Natural killer cell (primary cell): Measurements from ENCODE around the gene PLEKHA1. TPM values are rescaled to one million over a fixed set of nuclear protein-coding genes. Genes with fewer than 3 reads are reported as not detected.

Experiments
- ATAC-seq, 3 donors: fragments of 150-1000 bp in 2 of 3; fragments of 200-7000 bp in 1 of 3; cut with Tn5 transposase; 1 replicate in 1 of 3; 2 replicates in 2 of 3; pipeline ENCODE4 v1.10.0; 2021; ENCODE audit warnings: mild to moderate bottlenecking in 2 of 3, moderate library complexity in 2 of 3
- DNase-seq, 2 donors: peaks; one replicate each; pipeline versions ENCODE4 v3.0.0 to v3.0.0-alpha.2; 2013 to 2021; ENCODE audit warnings: mixed read lengths in 1 of 2
- H3K27ac ChIP-seq: one replicate; pipeline ENCODE4 v1.5.1; 2013; ENCODE audit warnings: mild to moderate bottlenecking, low read length
- H3K27me3 ChIP-seq: one replicate; pipeline ENCODE4 v1.6.1; 2013; ENCODE audit warnings: low read length; ENCODE audit not compliant: control insufficient read depth, insufficient read depth
- H3K36me3 ChIP-seq: one replicate; pipeline ENCODE4 v1.6.1; 2013; ENCODE audit warnings: low read length; ENCODE audit not compliant: control insufficient read depth, insufficient read depth
- H3K4me1 ChIP-seq: one replicate; pipeline ENCODE4 v1.6.1; 2013; ENCODE audit warnings: low read length; ENCODE audit not compliant: control insufficient read depth, insufficient read depth
- H3K4me3 ChIP-seq: one replicate; pipeline ENCODE4 v1.5.1; 2013; ENCODE audit warnings: low read length
- H3K9me3 ChIP-seq: one replicate; pipeline ENCODE4 v1.6.1; 2013; ENCODE audit warnings: low read length; ENCODE audit not compliant: control insufficient read depth, insufficient read depth
- H3K27ac Mint-ChIP-seq, 2 donors: one replicate each; pipeline ENCODE4 v1.8.0; 2022; ENCODE audit warnings: mild to moderate bottlenecking in 2 of 2, mixed read lengths in 2 of 2, moderate library complexity in 1 of 2
- H3K27me3 Mint-ChIP-seq, 2 donors: one replicate each; pipeline ENCODE4 v1.8.0; 2022; ENCODE audit warnings: low read depth in 2 of 2, mixed read lengths in 2 of 2
- H3K36me3 Mint-ChIP-seq: one replicate; pipeline ENCODE4 v1.8.0; 2022; ENCODE audit warnings: mixed read lengths
- H3K4me1 Mint-ChIP-seq, 2 donors: one replicate each; pipeline ENCODE4 v1.8.0; 2022; ENCODE audit warnings: mixed read lengths in 2 of 2
- H3K4me3 Mint-ChIP-seq: one replicate; pipeline ENCODE4 v1.8.0; 2022; ENCODE audit warnings: mild to moderate bottlenecking, moderate library complexity, mixed read lengths
- H3K9me3 Mint-ChIP-seq, 2 donors: one replicate each; pipeline ENCODE4 v1.8.0; 2022; ENCODE audit warnings: mixed read lengths in 2 of 2
- CTCF ChIP-seq: fragments of 200-600 bp; IDR thresholded peaks from one replicate; pipeline ENCODE4 v1.8.0; 2022; ENCODE audit warnings: antibody characterized with exemption
- WGBS: methylation state at CpG from one replicate; pipeline ENCODE4 v1.1.7; 2013; ENCODE audit warnings: missing lambda C conversion rate; ENCODE audit not compliant: insufficient coverage; 5-methylcytosine and 5-hydroxymethylcytosine counted together
- intact Hi-C: fragments of 100-400 bp; cut with micrococcal nuclease; formaldehyde crosslinking; loops from one replicate; pipeline ENCODE4 v1.14.2; 2022
- total RNA-seq, 4 donors: library from RNA; stranded (reverse); fragments of 120-200 nt in 1 of 4; gene quantifications; one replicate each; pipeline versions ENCODE4 v1.2.3 to v1.2.4, GENCODE V29; 2013 to 2022

Gene PLEKHA1
- total RNA-seq, 3 donors from 2014 or later (not counting 1 experiment from before 2014, with no cell fraction given): 45.9 to 64.6 (median 56.1) TPM

- no peaks in the 10 kb centered on the region for H3K9me3 ChIP-seq
- no peak for ATAC-seq
- Mint-ChIP-seq H3K36me3 (no peaks in the 10 kb centered on the region), H3K4me1 (no peaks in the 10 kb centered on the region), H3K9me3 (no peaks in the 10 kb centered on the region), H3K27me3 (peaks cover 11 to 13% of the 10 kb centered on the region in 2 donors), H3K4me3 (no peak overlapping the region), H3K27ac (no peak overlapping the region)
- DNase-seq: no peak
- no peak for TF ChIP-seq CTCF
- H3K4me3 ChIP-seq: no peak overlapping the region
- H3K4me1 ChIP-seq: no peaks in the 10 kb centered on the region
- 60% methylated on average over 1 of the region's 1 CpG for WGBS
- no peak overlapping the region for H3K27ac ChIP-seq
- no peaks in the 10 kb centered on the region for H3K27me3 ChIP-seq
- intact Hi-C loops: no loop called here
- no peaks in the 10 kb centered on the region for H3K36me3 ChIP-seq
These were observed 71.0 kb downstream of the PLEKHA1 start for GRCh38 chr10:122445469-122445868.

GRCh38 chr10:122445904-122446303 lies 71.4 kb downstream of the PLEKHA1 start:
- no peaks in the 10 kb centered on the region for H3K4me1 ChIP-seq
- Mint-ChIP-seq H3K9me3 (no peaks in the 10 kb centered on the region), H3K27ac (no peak overlapping the region), H3K36me3 (no peaks in the 10 kb centered on the region), H3K4me1 (no peaks in the 10 kb centered on the region), H3K4me3 (no peak overlapping the region), H3K27me3 (peaks cover 15 to 16% of the 10 kb centered on the region in 2 donors)
- TF ChIP-seq CTCF: no peak
- H3K27ac ChIP-seq: no peak overlapping the region
- no peaks in the 10 kb centered on the region for H3K27me3 ChIP-seq
- no peak for DNase-seq
- H3K4me3 ChIP-seq: no peak overlapping the region
- no peaks in the 10 kb centered on the region for H3K36me3 ChIP-seq
- no peak for ATAC-seq
- intact Hi-C loops: no loop called here
- H3K9me3 ChIP-seq: no peaks in the 10 kb centered on the region

GRCh38 chr10:122446668-122447423 lies 72.3 kb downstream of the PLEKHA1 start:
- no peaks in the 10 kb centered on the region for H3K4me1 ChIP-seq
- no peak overlapping the region for H3K27ac Mint-ChIP-seq
- no peaks in the 10 kb centered on the region for H3K36me3 ChIP-seq
- no peaks in the 10 kb centered on the region for H3K9me3 ChIP-seq
- peaks cover 17 to 20% of the 10 kb centered on the region in 2 donors for H3K27me3 Mint-ChIP-seq
- TF ChIP-seq CTCF: no peak
- H3K36me3 Mint-ChIP-seq: no peaks in the 10 kb centered on the region
- no peaks in the 10 kb centered on the region for H3K9me3 Mint-ChIP-seq
- H3K27ac ChIP-seq: no peak overlapping the region
- no peak overlapping the region for H3K4me3 Mint-ChIP-seq
- H3K4me1 Mint-ChIP-seq: no peaks in the 10 kb centered on the region
- no peaks in the 10 kb centered on the region for H3K27me3 ChIP-seq
- 86% methylated on average over 1 of the region's 2 CpGs for WGBS
- no peak overlapping the region for H3K4me3 ChIP-seq
- ATAC-seq: no peak
- intact Hi-C loops: no loop called here
- DNase-seq: no peak

GRCh38 chr10:122448600-122448999 lies 74.1 kb downstream of the PLEKHA1 start:
- Histone ChIP-seq H3K36me3 (no peaks in the 10 kb centered on the region), H3K9me3 (no peaks in the 10 kb centered on the region), H3K27ac (no peak overlapping the region), H3K27me3 (no peaks in the 10 kb centered on the region), H3K4me1 (no peaks in the 10 kb centered on the region), H3K4me3 (no peak overlapping the region)
- Mint-ChIP-seq H3K27me3 (peaks cover 20 to 22% of the 10 kb centered on the region in 2 donors), H3K4me3 (no peak overlapping the region), H3K4me1 (no peaks in the 10 kb centered on the region), H3K9me3 (no peaks in the 10 kb centered on the region), H3K27ac (no peak overlapping the region), H3K36me3 (no peaks in the 10 kb centered on the region)
- no peak for TF ChIP-seq CTCF
- intact Hi-C loops: no loop called here
- WGBS: 88% methylated on average over 3 of the region's 3 CpGs
- DNase-seq: no peak
- ATAC-seq: no peak
